EL (cell line): Measurements from ENCODE around the gene STX17.
"Not testable (repeated sequence)": the region's sequence is repeated elsewhere in the genome, so short reads cannot be mapped to it uniquely, and the experiment has no call there.

Experiments
- DNase-seq: peaks from one replicate; pipeline ENCODE4 v3.0.0-alpha.2; 2016

STX17 gene

GRCh38 chr9:99973455-99973854 lies 67.0 kb downstream of the STX17 start:
- no peak for DNase-seq

GRCh38 chr9:99977033-99977792 lies 70.8 kb downstream of the STX17 start:
- DNase-seq: no peak

GRCh38 chr9:99978221-99978620 lies 71.8 kb downstream of the STX17 start:
- DNase-seq: no peak

GRCh38 chr9:99980598-99980997 lies 74.1 kb downstream of the STX17 start:
- DNase-seq: no peak

- DNase-seq: no peak
These were observed 80.2 kb downstream of the STX17 start for GRCh38 chr9:99986642-99987041.

- not testable (repeated sequence) for DNase-seq
These were observed 84.1 kb downstream of the STX17 start for GRCh38 chr9:99990508-99990907.

GRCh38 chr9:99998266-99998665 lies 91.8 kb downstream of the STX17 start:
- no peak for DNase-seq

GRCh38 chr9:99998866-99999265 lies 92.4 kb downstream of the STX17 start:
- DNase-seq: no peak

- DNase-seq: no peak
These were observed 93.3 kb downstream of the STX17 start for GRCh38 chr9:99999797-100000196.

- peak; percentile 43 for DNase-seq
These were observed 104.7 kb downstream of the STX17 start for GRCh38 chr9:100011062-100011681.

GRCh38 chr9:100012279-100012678 lies 105.8 kb downstream of the STX17 start:
- DNase-seq: no peak

GRCh38 chr9:100013573-100013972 lies 107.1 kb downstream of the STX17 start:
- no peak for DNase-seq

GRCh38 chr9:100014846-100015245 lies 108.4 kb downstream of the STX17 start:
- no peak for DNase-seq

- no peak for DNase-seq
These were observed 113.1 kb downstream of the STX17 start for GRCh38 chr9:100019541-100019940.
